ENCODE measurements around the gene APOO.

DNA sequence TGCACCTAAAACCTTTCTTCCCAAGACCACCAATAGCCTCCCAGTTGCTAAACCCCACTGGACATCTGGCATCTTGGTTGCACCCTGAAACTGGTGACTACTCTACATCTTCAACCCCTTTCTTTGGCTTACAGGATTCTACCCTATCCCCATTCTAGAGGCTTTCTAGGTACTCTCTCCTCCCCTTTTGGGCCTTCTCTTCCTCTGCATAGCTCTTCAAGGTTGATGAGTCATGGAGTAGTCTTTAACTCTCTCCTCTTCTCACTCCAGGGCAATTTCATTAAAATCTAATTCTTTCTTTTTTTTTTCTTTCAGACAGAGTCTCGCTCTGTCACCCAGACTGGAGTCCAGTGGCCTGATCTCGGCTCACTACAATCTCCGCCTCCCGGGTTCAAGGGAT, 16.8 kb downstream of the APOO start:
- TF ChIP-seq, protein P1, sequence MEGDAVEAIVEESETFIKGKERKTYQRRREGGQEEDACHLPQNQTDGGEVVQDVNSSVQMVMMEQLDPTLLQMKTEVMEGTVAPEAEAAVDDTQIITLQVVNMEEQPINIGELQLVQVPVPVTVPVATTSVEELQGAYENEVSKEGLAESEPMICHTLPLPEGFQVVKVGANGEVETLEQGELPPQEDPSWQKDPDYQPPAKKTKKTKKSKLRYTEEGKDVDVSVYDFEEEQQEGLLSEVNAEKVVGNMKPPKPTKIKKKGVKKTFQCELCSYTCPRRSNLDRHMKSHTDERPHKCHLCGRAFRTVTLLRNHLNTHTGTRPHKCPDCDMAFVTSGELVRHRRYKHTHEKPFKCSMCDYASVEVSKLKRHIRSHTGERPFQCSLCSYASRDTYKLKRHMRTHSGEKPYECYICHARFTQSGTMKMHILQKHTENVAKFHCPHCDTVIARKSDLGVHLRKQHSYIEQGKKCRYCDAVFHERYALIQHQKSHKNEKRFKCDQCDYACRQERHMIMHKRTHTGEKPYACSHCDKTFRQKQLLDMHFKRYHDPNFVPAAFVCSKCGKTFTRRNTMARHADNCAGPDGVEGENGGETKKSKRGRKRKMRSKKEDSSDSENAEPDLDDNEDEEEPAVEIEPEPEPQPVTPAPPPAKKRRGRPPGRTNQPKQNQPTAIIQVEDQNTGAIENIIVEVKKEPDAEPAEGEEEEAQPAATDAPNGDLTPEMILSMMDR (IDR thresholded peaks at IDR 0.05): no peak
- no peak for TF ChIP-seq POLR2A (IDR thresholded peaks at IDR 0.05)
